Stimulated activated CD4-positive, alpha-beta T cell treated with anti-CD3 and anti-CD28 coated beads, Interleukin-4, amount 100 ng/mL, for 4 hours (primary cell): ENCODE measurements around the gene ATOX1.

Experiments used
- DNase-seq, 2 experiments: peaks; one replicate each; pipeline ENCODE4 v3.0.0-alpha.2; 2020

ATOX1 gene

DNA sequence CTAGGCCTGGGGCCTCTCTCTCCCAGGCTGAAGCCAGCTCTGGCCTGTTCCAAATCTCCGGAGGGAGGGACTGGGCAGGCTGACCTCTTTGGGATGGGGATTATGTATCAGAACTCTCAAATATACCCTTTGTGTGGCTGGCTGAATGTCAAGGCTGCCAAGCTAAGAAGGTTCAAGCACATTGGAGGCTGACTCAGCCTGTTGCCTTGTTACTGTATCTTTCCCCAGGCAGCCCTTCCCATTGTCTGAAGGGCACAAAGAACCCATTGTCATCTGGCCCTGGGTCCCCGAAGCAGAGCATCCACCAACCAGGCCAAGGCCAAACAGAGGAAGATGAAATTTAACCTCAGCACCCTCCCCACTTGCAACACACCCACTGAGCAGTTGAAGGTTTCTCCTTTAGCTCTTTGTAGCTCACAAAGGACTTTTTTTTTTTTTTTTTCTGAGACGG is 64.4 kb downstream of the ATOX1 start:
- no peak for DNase-seq
